ENCODE measurements around the gene PRSS36.
"Not testable (repeated sequence)": the region's sequence is repeated elsewhere in the genome, so short reads cannot be mapped to it uniquely, and the experiment has no call there.

PRSS36 gene

GRCh38 chr16:31141489-31142108 lies 8.3 kb downstream of the PRSS36 start:
- no peak for DNase-seq

DNA sequence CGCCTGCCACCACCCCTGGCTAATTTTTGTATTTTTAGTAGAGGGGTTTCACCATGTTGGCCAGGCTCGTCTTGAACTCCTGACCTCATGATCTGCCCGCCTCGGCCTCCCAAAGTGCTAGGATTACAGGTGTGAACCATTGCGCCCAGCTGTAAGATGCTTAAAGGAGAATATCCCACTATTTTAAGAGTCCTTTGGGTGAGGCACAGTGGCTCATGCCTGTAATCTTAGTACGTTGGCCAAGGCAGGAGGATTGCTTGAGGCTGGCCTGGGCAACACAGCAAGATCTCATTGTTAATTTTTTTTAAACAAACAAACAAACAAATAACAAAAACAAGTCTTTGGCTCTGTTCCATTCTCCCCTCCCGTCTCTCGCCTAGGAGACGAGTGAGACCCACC lies 8.8 kb downstream of the PRSS36 start:
- DNase-seq, result not testable (repeated sequence)

- no peak for DNase-seq
These were observed 11.0 kb downstream of the PRSS36 start for GRCh38 chr16:31138621-31139578.

DNA sequence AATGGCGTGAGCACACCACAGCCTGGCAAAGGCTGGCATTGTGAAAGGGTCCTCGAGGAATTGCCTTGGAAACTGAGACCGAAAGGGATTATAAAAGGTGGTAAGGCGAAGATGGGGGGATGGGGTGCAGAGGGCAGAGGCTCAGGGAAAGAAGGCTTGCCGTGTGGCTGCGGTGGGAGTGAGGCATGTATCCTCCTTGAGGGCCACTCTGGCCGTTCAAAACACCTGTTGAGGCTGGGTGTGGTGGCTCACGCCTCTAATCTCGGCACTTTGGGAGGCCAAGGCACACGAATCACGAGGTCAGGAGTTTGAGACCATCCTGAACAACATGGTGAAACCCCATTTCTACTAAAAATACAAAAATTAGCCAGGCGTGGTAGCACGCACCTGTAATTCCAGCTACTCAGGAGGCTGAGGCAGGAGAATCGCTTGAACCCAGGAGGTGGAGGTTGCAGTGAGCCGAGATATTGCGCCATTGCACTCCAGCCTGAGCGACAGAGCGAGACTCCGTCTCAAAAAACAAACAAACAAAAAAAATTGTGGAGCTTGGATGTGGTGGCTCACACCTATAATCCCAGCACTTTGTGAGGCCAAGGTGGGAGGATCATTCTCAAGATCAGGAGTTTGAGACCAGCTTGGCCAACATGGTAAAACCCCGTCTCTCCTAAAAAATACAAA lies 12.9 kb downstream of the PRSS36 start:
- DNase-seq, result not testable (repeated sequence)

- no peak for DNase-seq
These were observed 13.6 kb downstream of the PRSS36 start for GRCh38 chr16:31136287-31136662.

DNA sequence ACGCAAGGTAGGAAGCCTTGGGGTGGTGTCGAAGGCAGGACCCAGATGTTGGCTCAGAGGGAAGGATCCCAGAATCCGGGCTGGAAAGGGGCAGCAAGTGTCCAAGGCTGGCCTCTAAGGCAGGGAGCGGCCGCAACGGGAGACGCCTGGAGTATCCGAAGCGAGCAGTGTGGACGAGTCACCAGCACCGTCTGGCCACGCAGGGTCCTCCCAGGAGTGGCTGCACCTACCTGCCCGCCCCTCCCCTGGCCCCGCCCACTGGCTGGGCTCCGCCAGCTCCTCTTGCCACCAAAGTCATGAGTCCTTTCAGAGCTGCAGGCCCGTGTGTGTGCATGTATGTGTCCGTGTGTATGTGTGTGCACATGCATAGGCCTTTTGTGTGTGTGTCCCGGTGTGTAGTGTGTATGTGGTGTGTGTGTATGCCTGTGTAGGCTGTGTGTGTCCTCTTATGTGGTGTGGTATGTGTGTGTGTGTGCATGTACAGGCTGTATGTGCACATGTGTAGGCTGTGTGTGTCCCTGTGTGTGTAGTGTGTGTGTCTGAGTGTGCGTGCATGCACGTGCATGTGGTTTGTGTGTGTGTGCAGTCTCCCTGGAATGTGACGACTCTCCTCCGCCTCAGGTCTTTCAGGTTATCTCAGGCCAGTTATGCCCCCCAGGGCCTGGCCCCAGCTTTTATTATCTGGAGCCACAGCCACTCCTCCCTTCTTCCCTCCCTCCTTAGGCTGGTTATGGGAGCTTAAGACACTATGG lies 14.2 kb downstream of the PRSS36 start, which contains the start of gene PRSS8:
TSS of gene PRSS8 (minus strand) at position 193 of the 752 bp plus-strand sequence. CDS start 229 bp downstream, outside the sequence.
- DNase-seq, result no peak

DNA sequence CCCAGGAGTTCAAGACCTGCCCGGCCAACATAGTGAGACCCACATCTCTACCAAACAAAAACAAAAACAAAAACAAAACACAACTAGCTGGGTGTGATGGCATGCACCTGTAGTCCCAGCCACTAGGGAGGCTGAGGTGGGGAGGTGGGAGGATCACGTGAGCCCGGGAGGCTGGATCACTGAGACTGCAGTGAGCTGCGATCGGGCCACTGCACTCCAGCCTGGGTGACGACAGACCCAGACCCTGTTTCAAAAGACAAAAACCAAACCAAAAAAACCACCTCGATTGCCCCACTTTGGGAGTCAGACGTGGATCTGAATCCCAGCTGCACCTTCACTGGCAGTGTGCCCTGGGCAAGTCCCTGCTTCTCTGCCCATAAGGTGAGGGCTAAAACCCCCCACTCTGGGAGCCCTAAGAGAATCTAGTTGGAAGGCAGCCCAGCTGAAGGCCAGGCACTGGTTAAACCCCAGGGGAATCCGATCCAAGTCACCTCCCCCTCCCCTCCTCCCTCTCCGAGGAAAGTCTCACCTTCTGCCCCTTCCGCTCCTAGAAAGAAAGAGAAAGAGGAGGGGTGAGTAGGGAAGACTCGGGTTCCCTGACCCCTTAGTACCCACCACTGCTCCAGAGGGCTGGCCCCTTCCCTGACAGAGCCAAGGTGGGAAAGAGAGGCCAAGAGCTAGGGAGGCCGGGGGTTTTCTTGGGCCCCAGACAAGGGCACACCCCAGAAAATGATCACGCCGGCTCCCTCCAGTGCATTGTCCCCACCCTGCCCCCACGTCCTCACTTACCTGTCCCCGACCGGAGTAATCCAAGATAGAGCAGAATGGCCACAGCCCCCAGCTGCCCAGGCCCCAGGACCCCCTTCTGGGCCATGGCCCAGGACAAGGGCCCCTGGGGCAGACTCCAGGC lies 15.0 kb downstream of the PRSS36 start:
- no peak for DNase-seq

DNA sequence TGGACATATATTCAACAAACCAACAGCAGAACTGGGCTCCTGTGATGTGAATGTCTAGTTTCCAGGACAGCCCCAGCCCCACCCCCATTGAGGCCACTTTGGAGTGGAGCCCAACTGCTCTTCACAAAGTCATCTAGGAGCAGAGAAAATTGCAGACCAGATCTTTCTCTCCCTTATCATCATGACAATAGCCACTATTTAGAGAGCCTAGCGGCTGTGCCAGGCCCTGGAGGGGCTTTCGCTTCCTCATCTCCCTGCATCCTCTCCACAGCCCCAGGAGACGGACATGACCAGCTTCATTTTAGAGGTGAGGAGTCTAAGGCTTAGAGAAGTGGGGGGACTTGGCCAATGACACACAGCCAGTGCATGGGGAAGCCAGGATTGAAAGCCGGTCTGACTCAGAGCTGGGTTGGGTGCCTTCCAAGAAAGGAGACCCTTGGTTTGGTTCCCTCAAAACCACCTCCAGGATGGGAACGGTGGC lies 15.7 kb downstream of the PRSS36 start:
- no peak for DNase-seq

DNA sequence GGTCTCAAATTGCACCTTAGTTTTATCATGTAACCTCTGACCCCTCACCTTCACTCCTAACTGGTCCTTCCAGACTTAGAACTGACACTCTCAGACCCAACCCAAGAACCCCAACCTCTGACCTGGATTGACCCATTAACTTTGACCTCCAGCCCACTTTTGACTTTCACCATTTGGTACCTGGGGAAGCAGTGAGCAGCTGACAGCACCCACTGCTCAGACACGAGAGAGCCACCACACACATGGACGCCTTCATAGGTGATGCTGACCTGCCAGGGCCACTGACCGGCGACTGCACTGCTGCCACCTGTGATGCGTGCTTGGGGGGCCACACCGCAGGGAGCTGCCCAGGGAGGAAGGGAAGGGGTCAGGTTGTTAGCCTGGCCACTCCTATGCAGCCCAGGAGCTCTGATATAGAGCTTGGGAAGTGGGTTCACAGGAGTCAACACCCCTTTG lies 16.8 kb downstream of the PRSS36 start:
- DNase-seq, result no peak

- DNase-seq, result no peak
These were observed 17.4 kb downstream of the PRSS36 start for GRCh38 chr16:31132303-31132979.

GRCh38 chr16:31131841-31132271 lies 18.0 kb downstream of the PRSS36 start:
- no peak for DNase-seq

DNA sequence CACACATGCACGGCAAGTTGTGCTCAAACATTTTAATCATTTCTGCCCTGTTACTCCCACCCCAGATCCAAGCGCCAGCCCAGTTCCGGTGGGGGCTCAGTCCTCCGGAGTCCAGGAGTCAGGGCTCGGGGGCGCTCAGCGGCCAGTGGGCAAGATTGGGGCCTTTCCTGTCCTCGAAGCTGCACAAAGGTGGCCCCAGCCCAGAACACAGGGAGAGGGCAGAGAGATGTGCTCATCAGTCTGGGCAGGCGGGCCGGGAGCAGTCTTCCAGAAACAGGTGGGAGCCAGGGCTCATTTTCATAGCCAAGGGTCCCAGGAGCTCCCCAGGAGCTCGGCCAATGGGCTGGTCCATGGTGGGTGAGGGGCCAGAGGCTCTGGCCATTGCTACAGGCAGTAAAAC lies 18.4 kb downstream of the PRSS36 start:
- no peak for DNase-seq

DNA sequence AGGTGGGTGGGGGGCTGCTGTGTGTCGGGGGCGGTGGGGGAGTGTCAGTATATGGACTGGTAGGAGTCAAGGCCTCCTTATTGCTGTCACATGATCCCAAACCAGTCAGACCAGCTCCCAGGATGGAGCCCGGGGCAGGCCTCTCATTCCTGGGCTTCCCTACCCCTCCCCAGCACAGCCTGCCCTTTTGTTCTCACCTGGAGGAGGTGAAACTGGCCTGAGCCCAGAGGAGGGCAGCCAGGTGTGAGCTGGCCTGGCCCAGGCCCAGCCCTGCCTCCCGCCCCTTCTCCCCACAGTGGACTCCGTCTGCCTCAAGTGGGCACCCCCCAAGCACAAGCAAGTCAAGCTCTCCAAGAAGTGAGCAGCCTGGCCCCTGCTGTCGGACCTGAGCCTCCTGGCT lies 19.0 kb downstream of the PRSS36 start:
- no peak for DNase-seq

GRCh38 chr16:31130336-31130891 lies 19.5 kb downstream of the PRSS36 start:
- DNase-seq, result no peak

DNA sequence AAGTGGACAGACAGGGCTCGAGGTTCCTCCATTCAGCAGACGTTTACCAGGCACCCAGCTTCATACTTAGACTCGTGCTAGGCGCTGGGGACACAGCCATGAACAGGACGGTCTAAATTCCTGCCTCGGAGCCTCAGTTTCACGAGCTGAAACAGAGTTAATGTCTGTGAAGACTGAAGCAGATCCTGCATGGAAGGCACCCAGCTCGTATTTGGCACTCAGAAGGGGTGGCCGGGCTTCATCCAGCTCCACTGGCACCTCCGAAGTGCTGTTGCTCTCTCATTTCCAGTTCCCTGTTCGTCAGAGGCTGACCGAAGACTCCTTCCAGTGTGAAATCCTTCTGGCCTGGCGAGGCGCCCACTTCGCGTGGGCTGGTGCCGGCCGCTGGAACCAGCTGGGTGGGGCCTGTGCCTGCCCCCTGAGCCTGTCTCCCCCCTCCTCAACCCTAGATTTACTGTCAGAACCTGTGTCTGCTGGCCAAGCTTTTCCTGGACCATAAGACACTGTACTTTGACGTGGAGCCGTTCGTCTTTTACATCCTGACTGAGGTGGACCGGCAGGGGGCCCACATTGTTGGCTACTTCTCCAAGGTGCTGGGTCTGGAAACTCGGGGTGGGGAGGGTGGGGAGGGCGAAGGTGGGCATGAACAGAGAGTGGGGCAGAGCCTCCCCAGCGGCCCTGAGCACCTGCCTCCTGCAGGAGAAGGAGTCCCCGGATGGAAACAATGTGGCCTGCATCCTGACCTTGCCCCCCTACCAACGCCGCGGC lies 20.1 kb downstream of the PRSS36 start:
- no peak for DNase-seq

GRCh38 chr16:31128711-31129567 lies 20.9 kb downstream of the PRSS36 start:
- DNase-seq, result no peak

- DNase-seq, result no peak
These were observed 22.7 kb downstream of the PRSS36 start for GRCh38 chr16:31127182-31127581.

DNA sequence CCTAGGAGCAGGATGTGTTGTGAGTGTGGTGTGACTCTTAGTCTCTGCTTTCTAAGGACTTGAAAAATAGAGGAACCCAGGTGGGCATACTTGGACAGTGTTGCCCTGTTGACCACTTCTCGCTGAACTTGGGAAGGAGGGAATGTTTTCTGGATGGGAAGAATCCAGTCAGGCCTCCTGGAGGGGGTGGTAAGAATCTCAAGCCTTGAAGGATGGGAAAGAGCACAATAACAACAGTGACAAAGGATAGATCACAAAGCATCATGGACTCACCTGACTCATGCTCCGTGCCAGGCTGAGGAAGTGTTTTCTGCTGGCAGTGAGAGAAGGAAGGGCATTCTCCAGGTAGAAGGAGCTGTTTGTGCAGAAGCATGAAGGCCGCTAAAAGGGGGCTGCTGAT lies 24.0 kb downstream of the PRSS36 start:
- DNase-seq, result no peak

DNA sequence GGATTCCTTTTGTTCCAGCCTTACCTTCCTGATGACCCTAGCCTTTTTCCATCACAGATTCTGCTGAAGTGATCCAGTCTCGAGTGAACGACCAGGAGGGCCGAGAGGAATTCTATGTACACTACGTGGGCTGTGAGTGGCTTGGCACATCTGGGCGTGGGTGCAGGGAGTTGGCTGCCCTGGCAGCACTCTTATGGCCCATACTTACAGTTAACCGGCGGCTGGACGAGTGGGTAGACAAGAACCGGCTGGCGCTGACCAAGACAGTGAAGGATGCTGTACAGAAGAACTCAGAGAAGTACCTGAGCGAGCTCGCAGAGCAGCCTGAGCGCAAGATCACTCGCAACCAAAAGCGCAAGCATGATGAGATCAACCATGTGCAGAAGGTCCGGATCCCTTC lies 29.7 kb downstream of the PRSS36 start:
- DNase-seq, result no peak

All from NCI-H187 (cell line).